ENCODE results near the gene TLK1. TPM values are rescaled to one million over a fixed set of nuclear protein-coding genes. Genes with fewer than 3 reads are reported as not detected.

TLK1 gene
- total and polyA plus RNA-seq, 4 donors, result 7.7 to 19.6 (median 15.6) TPM

DNA sequence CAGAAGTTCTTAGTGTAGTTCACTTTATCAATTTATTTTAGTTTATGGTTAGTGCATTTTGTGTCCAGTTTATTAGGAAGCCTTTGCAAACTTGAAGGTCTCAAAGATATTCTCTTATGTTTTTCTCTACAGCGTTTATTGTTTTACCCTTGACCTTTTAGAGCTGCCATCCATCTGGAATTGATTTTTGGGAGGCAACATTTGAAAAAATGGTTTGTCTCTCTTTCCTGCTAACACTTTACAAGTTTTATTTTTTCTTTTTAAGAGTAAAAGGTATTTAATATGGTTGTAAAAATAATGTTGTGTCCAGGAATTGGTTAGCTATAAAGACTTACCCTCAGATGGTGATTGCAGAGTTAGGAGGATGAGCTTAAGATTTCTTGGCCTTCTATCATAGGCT, 217.7 kb downstream of the TLK1 start:
- no peak overlapping the region for H3K9ac ChIP-seq (ENCODE audit: low read depth in 1 of 2, low read length in 2 of 2)
- H3K9me3 ChIP-seq (ENCODE audit: control insufficient read depth in 4 of 4, low read length in 3 of 4), result no peaks in the 10 kb centered on the region
- H3K4me3 ChIP-seq (ENCODE audit: low read depth in 1 of 3, low read length in 3 of 3), result no peak overlapping the region
- 33% methylated on average over 1 of the region's 1 CpG for WGBS
- TF ChIP-seq HNF4G (IDR thresholded peaks at IDR 0.05), result no peak
- TF ChIP-seq RXRA (IDR thresholded peaks at IDR 0.05), result no peak
- no peak for DNase-seq (ENCODE audit: low spot score)
- peaks cover 7 to 39% (median 27%) of the 10 kb centered on the region in 4 donors for H3K4me1 ChIP-seq (ENCODE audit: control insufficient read depth in 4 of 4, insufficient read depth in 4 of 4, low read length in 3 of 4)
- no peak overlapping the region for H3K27ac ChIP-seq (ENCODE audit: low read depth in 1 of 2, low read length in 2 of 2)
- no peaks in the 10 kb centered on the region for H3K27me3 ChIP-seq (ENCODE audit: control insufficient read depth in 4 of 4, insufficient read depth in 4 of 4, low read length in 3 of 4)
- H3K36me3 ChIP-seq (ENCODE audit: control insufficient read depth in 4 of 4, insufficient read depth in 3 of 4, low read depth in 1 of 4, low read length in 3 of 4), result no peaks in the 10 kb centered on the region

DNA sequence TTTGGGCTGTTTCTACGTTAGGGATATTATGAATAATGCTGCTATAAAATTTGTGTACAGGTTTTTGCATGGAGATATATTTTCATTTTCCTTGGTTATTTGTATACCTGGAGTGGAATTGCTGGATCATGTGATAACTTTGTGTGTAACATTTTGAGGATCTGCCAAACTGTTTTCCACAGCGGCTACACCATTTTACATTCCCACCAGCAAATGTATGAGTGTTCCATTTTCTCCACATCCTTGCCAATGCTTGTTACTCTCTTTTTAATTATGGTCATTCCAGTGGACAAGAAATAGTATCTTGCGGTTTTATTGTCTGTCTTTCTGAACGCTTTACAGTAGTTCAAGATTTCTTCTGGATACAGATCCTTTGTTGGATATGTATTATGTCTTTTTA, 218.1 kb downstream of the TLK1 start:
- Histone ChIP-seq H3K27me3 (ENCODE audit: control insufficient read depth in 4 of 4, insufficient read depth in 4 of 4, low read length in 3 of 4) (no peaks in the 10 kb centered on the region), H3K27ac (ENCODE audit: low read depth in 1 of 2, low read length in 2 of 2) (no peak overlapping the region), H3K4me1 (ENCODE audit: control insufficient read depth in 4 of 4, insufficient read depth in 4 of 4, low read length in 3 of 4) (peaks cover 7 to 44% (median 29%) of the 10 kb centered on the region in 4 donors), H3K4me3 (ENCODE audit: low read depth in 1 of 3, low read length in 3 of 3) (no peak overlapping the region), H3K9ac (ENCODE audit: low read depth in 1 of 2, low read length in 2 of 2) (no peak overlapping the region), H3K9me3 (ENCODE audit: control insufficient read depth in 4 of 4, low read length in 3 of 4) (no peaks in the 10 kb centered on the region), H3K36me3 (ENCODE audit: control insufficient read depth in 4 of 4, insufficient read depth in 3 of 4, low read depth in 1 of 4, low read length in 3 of 4) (no peaks in the 10 kb centered on the region)
- 94% methylated on average over 4 of the region's 4 CpGs for WGBS
- no peak for DNase-seq (ENCODE audit: low spot score)
- no peak for TF ChIP-seq JUND (IDR thresholded peaks at IDR 0.05)
- no peak for TF ChIP-seq REST (IDR thresholded peaks at IDR 0.05)
- TF ChIP-seq GABPA (IDR thresholded peaks at IDR 0.05 in 1 of 2, conservative IDR thresholded peaks at IDR 0.05 in 1 of 2), result no peak
- TF ChIP-seq RXRA (IDR thresholded peaks at IDR 0.05), result no peak
- TF ChIP-seq EGR1 (IDR thresholded peaks at IDR 0.05; ENCODE audit: low read depth in 2 of 2), result no peak
- TF ChIP-seq ATF3 (IDR thresholded peaks at IDR 0.05), result no peak
- TF ChIP-seq, protein P1, sequence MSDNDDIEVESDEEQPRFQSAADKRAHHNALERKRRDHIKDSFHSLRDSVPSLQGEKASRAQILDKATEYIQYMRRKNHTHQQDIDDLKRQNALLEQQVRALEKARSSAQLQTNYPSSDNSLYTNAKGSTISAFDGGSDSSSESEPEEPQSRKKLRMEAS (IDR thresholded peaks at IDR 0.05), result no peak
- no peak for TF ChIP-seq NR2F2 (IDR thresholded peaks at IDR 0.05)
- TF ChIP-seq TAF1 (conservative IDR thresholded peaks at IDR 0.05), result no peak
- TF ChIP-seq FOXA2 (IDR thresholded peaks at IDR 0.05), result no peak
- TF ChIP-seq ZBTB33 (IDR thresholded peaks at IDR 0.05), result no peak
- TF ChIP-seq SP1 (IDR thresholded peaks at IDR 0.05), result no peak
- no peak for TF ChIP-seq HNF4G (IDR thresholded peaks at IDR 0.05)
- TF ChIP-seq CTCF (IDR thresholded peaks at IDR 0.05; ENCODE audit: low read depth, low read length, missing input control), result no peak
- no peak for TF ChIP-seq FOXA1 (IDR thresholded peaks at IDR 0.05)

Other genes starting within 250 kb of the TLK1 start
- 10 to 100 TPM; 12.5 to 31.6 TPM for gene GORASP2, start 231.6 kb downstream of the TLK1 start, total RNA-seq
- gene GORASP2, start 231.6 kb downstream of the TLK1 start, polyA plus RNA-seq, result 10 to 100 TPM; 28.2 to 40.1 TPM